Retinal pigment epithelial cell (primary cell): ENCODE data around the gene ELMO1.

Experiments used
- DNase-seq: peaks from one replicate; pipeline ENCODE4 v3.0.0-alpha.2; 2010; ENCODE audit warnings: low read depth
- H3K4me3 ChIP-seq: 2 replicates; pipeline ENCODE4 v1.5.1; 2011; ENCODE audit warnings: mild to moderate bottlenecking, low read length, control low read depth, moderate library complexity
- CTCF ChIP-seq: conservative IDR thresholded peaks from 2 replicates; pipeline ENCODE4 v1.5.1; 2011; ENCODE audit warnings: low read depth, low read length, control low read depth, inconsistent platforms

The ELMO1 gene

GRCh38 chr7:37475646-37476045 is 27.0 kb upstream of the ELMO1 start:
- no peak for TF ChIP-seq CTCF
- H3K4me3 ChIP-seq = no peak overlapping the region
- no peak for DNase-seq

GRCh38 chr7:37471619-37472018 is 23.0 kb upstream of the ELMO1 start:
- no peak for DNase-seq
- H3K4me3 ChIP-seq = no peak overlapping the region
- TF ChIP-seq CTCF = no peak

- no peak for TF ChIP-seq CTCF
- DNase-seq = no peak
- no peak overlapping the region for H3K4me3 ChIP-seq
Observed at GRCh38 chr7:37467002-37467401, 18.3 kb upstream of the ELMO1 start.

- H3K4me3 ChIP-seq = no peak overlapping the region
- TF ChIP-seq CTCF = no peak
- DNase-seq = no peak
Observed at GRCh38 chr7:37462138-37462537, 13.5 kb upstream of the ELMO1 start.

- no peak for TF ChIP-seq CTCF
- no peak overlapping the region for H3K4me3 ChIP-seq
- no peak for DNase-seq
Observed at GRCh38 chr7:37455081-37455480, 6.4 kb upstream of the ELMO1 start.

GRCh38 chr7:37452346-37452745 is 3.7 kb upstream of the ELMO1 start:
- no peak overlapping the region for H3K4me3 ChIP-seq
- DNase-seq = no peak
- TF ChIP-seq CTCF = no peak

GRCh38 chr7:37450035-37450434 is 1.4 kb upstream of the ELMO1 start:
- DNase-seq = no peak
- TF ChIP-seq CTCF = no peak
- no peak overlapping the region for H3K4me3 ChIP-seq
